ENCODE data around the gene KLHDC3. TPM values are rescaled to one million over a fixed set of nuclear protein-coding genes. Genes with fewer than 3 reads are reported as not detected.

Gene KLHDC3
- total and polyA plus RNA-seq, 5 donors: 97.3 to 176 (median 158) TPM

- WGBS: under 1% methylated on average over 64 of the region's 64 CpGs
- H3K27ac ChIP-seq (ENCODE audit: low read length): peak within 1 kb of the TSS; percentile 87
- peak; percentile 97 for ATAC-seq
- no peaks in the 10 kb centered on the region for H3K9me3 ChIP-seq (ENCODE audit: control insufficient read depth, low read length)
- no peaks in the 10 kb centered on the region for H3K27me3 ChIP-seq (ENCODE audit: control insufficient read depth, insufficient read depth)
- H3K4me3 ChIP-seq (ENCODE audit: low read length): peak within 1 kb of the TSS; percentile 98
- intact Hi-C loops (cut with DNase I): no loop called here
- H3K4me1 ChIP-seq (ENCODE audit: control insufficient read depth, insufficient read depth, low read length): peaks cover 4% of the 10 kb centered on the region
- DNase-seq: peak; percentile 97 to 98 (median 98)
Measured at GRCh38 chr6:43059168-43060033, 45.4 kb downstream of the KLHDC3 start, which contains the start of the genes KLC4 and MRPL2. TSS of gene KLC4 (plus strand) at chr6:43059631. CDS start at chr6:43061336, 1,705 bp downstream. TSS of gene MRPL2 (minus strand) at chr6:43059434. CDS start at chr6:43059381, 53 bp downstream.

DNA sequence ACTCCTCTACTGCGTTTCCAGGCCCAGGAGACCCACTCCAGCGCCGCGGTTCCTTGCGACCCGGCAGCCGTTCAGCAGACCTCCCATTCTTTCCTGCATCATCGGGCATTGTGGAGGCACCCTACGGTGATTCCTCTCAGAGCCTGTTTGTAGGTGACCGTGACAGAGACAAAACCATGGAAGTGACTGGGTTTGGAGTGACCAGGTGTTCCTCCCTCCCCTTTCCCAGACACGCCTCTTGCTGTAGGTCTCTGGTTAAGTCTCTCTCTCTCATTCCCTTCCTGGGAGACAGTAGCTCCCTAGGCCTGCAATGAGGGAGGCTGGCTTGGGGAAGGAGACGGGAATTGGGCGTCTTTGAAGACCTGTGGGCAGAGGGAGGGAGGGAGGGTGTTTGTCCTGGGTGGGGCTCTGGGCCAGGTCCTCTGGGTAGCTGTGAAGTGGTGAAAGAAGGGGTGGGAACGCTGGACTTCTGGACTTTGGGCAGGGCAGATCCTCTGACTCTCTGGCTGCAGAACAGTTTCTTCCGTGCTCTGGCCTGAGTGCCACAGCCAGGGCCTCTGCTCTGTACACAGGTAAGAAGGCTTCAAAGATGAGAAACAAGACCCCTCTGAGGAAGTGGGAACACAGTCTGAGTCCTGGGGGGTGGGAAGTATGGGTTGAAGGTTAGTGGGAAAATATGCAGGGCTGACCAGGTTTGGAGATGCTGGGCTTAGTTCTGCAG is 46.1 kb downstream of the KLHDC3 start:
- Histone ChIP-seq H3K9me3 (ENCODE audit: control insufficient read depth, low read length) (no peaks in the 10 kb centered on the region), H3K4me3 (ENCODE audit: low read length) (peak overlapping the region; percentile 67), H3K4me1 (ENCODE audit: control insufficient read depth, insufficient read depth, low read length) (peaks cover 4% of the 10 kb centered on the region), H3K27me3 (ENCODE audit: control insufficient read depth, insufficient read depth) (no peaks in the 10 kb centered on the region), H3K27ac (ENCODE audit: low read length) (peak overlapping the region; percentile 85)
- peak in 1 of 3 donors; percentile 67 for DNase-seq
- intact Hi-C loops (cut with DNase I): no loop called here
- peak; percentile 15 to 16 for ATAC-seq
- 6% methylated on average over 15 of the region's 15 CpGs for WGBS

DNA sequence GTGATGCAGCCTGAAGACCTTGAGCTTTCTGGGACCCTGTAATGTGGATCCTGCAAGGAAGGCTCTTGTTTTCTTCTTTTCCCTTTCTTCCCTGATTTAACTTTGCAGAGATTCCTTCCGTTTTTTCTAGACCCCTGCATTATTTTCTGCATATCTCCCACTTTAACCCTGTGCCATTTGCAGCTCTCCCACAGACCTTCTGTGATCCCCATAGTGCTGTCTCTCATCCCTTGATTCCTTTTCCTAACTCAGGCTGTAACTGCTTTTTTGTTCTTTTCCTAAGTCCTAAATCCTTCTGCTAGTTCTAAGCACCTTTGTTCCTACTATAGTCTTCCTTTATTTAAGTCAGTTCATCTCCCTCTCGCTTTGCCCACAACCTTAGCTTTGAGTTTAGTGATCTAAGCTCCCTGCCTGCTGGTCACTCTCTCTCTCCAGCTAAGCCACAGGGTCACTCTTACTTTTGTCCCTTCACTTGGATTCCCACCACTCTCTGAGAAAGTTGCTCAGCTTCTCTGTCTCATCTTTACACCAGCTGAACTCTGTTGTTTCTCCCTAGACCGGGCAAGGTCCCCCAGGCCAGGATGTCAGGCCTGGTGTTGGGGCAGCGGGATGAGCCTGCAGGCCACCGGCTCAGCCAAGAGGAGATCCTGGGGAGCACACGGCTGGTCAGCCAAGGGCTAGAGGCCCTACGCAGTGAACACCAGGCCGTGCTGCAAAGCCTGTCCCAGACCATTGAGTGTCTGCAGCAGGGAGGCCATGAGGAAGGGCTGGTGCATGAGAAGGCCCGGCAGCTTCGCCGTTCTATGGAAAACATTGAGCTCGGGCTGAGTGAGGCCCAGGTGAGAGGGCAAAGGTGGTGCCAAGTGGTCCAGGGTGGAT is 46.9 kb downstream of the KLHDC3 start:
- Histone ChIP-seq H3K27ac (ENCODE audit: low read length) (peak overlapping the region; percentile 85), H3K4me3 (ENCODE audit: low read length) (no peak overlapping the region)
- ATAC-seq: no peak

GRCh38 chr6:43061861-43062260 is 47.8 kb downstream of the KLHDC3 start:
- intact Hi-C loops (cut with DNase I): no loop called here
- Histone ChIP-seq H3K9me3 (ENCODE audit: control insufficient read depth, low read length) (no peaks in the 10 kb centered on the region), H3K27me3 (ENCODE audit: control insufficient read depth, insufficient read depth) (no peaks in the 10 kb centered on the region), H3K27ac (ENCODE audit: low read length) (no peak overlapping the region), H3K4me1 (ENCODE audit: control insufficient read depth, insufficient read depth, low read length) (peaks cover 4% of the 10 kb centered on the region), H3K4me3 (ENCODE audit: low read length) (no peak overlapping the region)
- WGBS: 71% methylated on average over 2 of the region's 2 CpGs
- DNase-seq (no peak), ATAC-seq (no peak)

More for the DNA sequence above, 46.9 kb downstream of the KLHDC3 start:
- WGBS: 83% methylated on average over 12 of the region's 12 CpGs
- H3K9me3 ChIP-seq (ENCODE audit: control insufficient read depth, low read length): no peaks in the 10 kb centered on the region
- peaks cover 4% of the 10 kb centered on the region for H3K4me1 ChIP-seq (ENCODE audit: control insufficient read depth, insufficient read depth, low read length)
- intact Hi-C loops (cut with DNase I): no loop called here
- H3K27me3 ChIP-seq (ENCODE audit: control insufficient read depth, insufficient read depth): no peaks in the 10 kb centered on the region
- DNase-seq: no peak

DNA sequence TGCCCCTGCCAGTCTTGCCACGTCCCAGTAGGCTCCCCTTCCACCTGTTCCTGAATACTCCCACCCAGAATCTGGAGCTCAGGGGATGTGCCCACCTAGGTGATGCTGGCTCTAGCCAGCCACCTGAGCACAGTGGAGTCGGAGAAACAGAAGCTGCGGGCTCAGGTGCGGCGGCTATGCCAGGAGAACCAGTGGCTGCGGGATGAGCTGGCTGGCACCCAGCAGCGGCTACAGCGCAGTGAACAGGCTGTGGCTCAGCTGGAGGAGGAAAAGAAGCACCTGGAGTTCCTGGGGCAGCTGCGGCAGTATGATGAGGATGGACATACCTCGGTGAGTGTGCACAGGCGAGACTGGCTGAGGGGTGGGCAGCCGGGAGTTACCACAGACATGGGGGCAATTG is 48.8 kb downstream of the KLHDC3 start:
- no peaks in the 10 kb centered on the region for H3K27me3 ChIP-seq (ENCODE audit: control insufficient read depth, insufficient read depth)
- 95% methylated on average over 12 of the region's 12 CpGs for whole genome bisulfite sequencing
- peaks cover 4% of the 10 kb centered on the region for H3K4me1 ChIP-seq (ENCODE audit: control insufficient read depth, insufficient read depth, low read length)
- no peak overlapping the region for H3K4me3 ChIP-seq (ENCODE audit: low read length)
- ATAC-seq (no peak), DNase-seq (peak in 1 of 3 donors; percentile 28)
- H3K27ac ChIP-seq (ENCODE audit: low read length): no peak overlapping the region
- no peaks in the 10 kb centered on the region for H3K9me3 ChIP-seq (ENCODE audit: control insufficient read depth, low read length)
- intact Hi-C loops (cut with DNase I): no loop called here

DNA sequence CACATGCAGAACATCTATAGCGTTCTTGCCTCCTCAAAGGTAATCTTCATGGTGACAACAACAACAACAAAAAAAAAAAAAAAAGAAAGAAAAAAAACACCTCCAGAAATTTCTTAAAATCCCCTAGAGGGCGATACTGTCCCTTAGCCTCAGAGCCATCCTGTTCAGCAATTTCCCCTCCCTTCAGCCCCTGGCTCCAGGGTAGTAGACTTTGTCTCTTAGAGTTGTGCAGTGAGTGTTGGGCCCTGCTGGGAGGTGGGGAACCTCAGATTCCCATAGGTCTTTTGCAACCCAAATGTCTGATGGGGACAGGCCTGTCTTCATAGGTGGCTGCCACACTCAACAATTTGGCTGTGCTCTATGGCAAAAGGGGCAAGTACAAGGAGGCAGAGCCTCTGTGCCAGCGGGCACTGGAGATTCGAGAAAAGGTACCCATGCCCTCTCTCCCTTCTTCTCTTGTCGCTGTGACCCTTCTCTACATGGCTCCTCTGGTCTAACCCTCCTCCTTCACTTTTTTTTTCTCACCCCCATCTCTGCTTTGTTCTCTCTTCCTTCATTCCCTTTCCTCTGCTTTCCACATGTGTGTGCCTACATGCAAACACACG is 56.1 kb downstream of the KLHDC3 start:
- Histone ChIP-seq H3K9me3 (ENCODE audit: control insufficient read depth, low read length) (no peaks in the 10 kb centered on the region), H3K4me1 (ENCODE audit: control insufficient read depth, insufficient read depth, low read length) (no peaks in the 10 kb centered on the region), H3K27ac (ENCODE audit: low read length) (no peak overlapping the region), H3K4me3 (ENCODE audit: low read length) (no peak overlapping the region), H3K27me3 (ENCODE audit: control insufficient read depth, insufficient read depth) (no peaks in the 10 kb centered on the region)
- WGBS: 60% methylated on average over 6 of the region's 6 CpGs
- ATAC-seq (no peak), DNase-seq (no peak)
- intact Hi-C loops (cut with DNase I): loop anchor here in 1 of 4 donors (10.0 kb wide), 1 partner anchor 65 kb away; no protein-coding TSS in a partner anchor

Other genes starting within 250 kb of the KLHDC3 start
- 10 to 100 TPM; 11.4 to 13.6 (median 13.1) TPM for gene BICRAL, start 232.2 kb upstream of the KLHDC3 start, total RNA-seq
- gene BICRAL, start 232.2 kb upstream of the KLHDC3 start, polyA plus RNA-seq: 3.9 TPM
- 10 to 100 TPM; 50.5 to 59.1 (median 51.7) TPM for gene RPL7L1, start 134.6 kb upstream of the KLHDC3 start, total RNA-seq
- gene RPL7L1, start 134.6 kb upstream of the KLHDC3 start, polyA plus RNA-seq: 38.7 TPM
- not detected for gene PTCRA, start 98.2 kb upstream of the KLHDC3 start, total RNA-seq
- gene PTCRA, start 98.2 kb upstream of the KLHDC3 start, polyA plus RNA-seq: not detected
- gene CNPY3, start 84.8 kb upstream of the KLHDC3 start, total RNA-seq: 10 to 100 TPM; 19.2 to 32.4 (median 28.9) TPM
- 19.3 TPM for gene CNPY3, start 84.8 kb upstream of the KLHDC3 start, polyA plus RNA-seq
- 1 to 10 TPM in 1 of 4 donors, under 1 TPM in 3; 0.43 to 5.8 (median 0.83) TPM for gene GNMT, start 53.5 kb upstream of the KLHDC3 start, total RNA-seq
- gene GNMT, start 53.5 kb upstream of the KLHDC3 start, polyA plus RNA-seq: 3.0 TPM
- gene PEX6, start 35.1 kb upstream of the KLHDC3 start, total RNA-seq: 10 to 100 TPM; 17.9 to 30.8 (median 21.2) TPM
- 16.1 TPM for gene PEX6, start 35.1 kb upstream of the KLHDC3 start, polyA plus RNA-seq
- gene PPP2R5D, start 29.7 kb upstream of the KLHDC3 start, total RNA-seq: 10 to 100 TPM; 32.1 to 39.3 (median 37.6) TPM
- gene PPP2R5D, start 29.7 kb upstream of the KLHDC3 start, polyA plus RNA-seq: 26.4 TPM
- gene MEA1, start 303 bp upstream of the KLHDC3 start, total RNA-seq: 10 to 100 TPM; 29.9 to 44.4 (median 34.6) TPM
- gene MEA1, start 303 bp upstream of the KLHDC3 start, polyA plus RNA-seq: 59.3 TPM
- 10 to 100 TPM; 28.2 to 34.3 (median 29.6) TPM for gene RRP36, start 7.4 kb downstream of the KLHDC3 start, total RNA-seq
- 27.2 TPM for gene RRP36, start 7.4 kb downstream of the KLHDC3 start, polyA plus RNA-seq
- gene CUL7, start 39.6 kb downstream of the KLHDC3 start, total RNA-seq: 1 to 10 TPM; 6.7 to 9.6 (median 9.2) TPM
- gene CUL7, start 39.6 kb downstream of the KLHDC3 start, polyA plus RNA-seq: 4.5 TPM
- 10 to 100 TPM; 83.2 to 94.2 (median 87.8) TPM for gene MRPL2, start 45.2 kb downstream of the KLHDC3 start, total RNA-seq
- 92.7 TPM for gene MRPL2, start 45.2 kb downstream of the KLHDC3 start, polyA plus RNA-seq
- gene KLC4, start 45.4 kb downstream of the KLHDC3 start, total RNA-seq: 10 to 100 TPM; 36.9 to 51.2 (median 40.1) TPM
- gene KLC4, start 45.4 kb downstream of the KLHDC3 start, polyA plus RNA-seq: 32.4 TPM
- 1 to 10 TPM; 5.8 to 9.4 (median 8.2) TPM for gene PTK7, start 62.1 kb downstream of the KLHDC3 start, total RNA-seq
- 4.1 TPM for gene PTK7, start 62.1 kb downstream of the KLHDC3 start, polyA plus RNA-seq
- 100 to 1,000 TPM in 1 of 4 donors, 10 to 100 TPM in 3; 64.7 to 114 (median 72.7) TPM for gene SRF, start 157.0 kb downstream of the KLHDC3 start, total RNA-seq
- gene SRF, start 157.0 kb downstream of the KLHDC3 start, polyA plus RNA-seq: 55.3 TPM
- gene CUL9, start 167.9 kb downstream of the KLHDC3 start, total RNA-seq: 10 to 100 TPM; 14.6 to 18.7 (median 16.3) TPM
- gene CUL9, start 167.9 kb downstream of the KLHDC3 start, polyA plus RNA-seq: 15.7 TPM
- gene DNPH1, start 215.2 kb downstream of the KLHDC3 start, total RNA-seq: 10 to 100 TPM; 25.7 to 43.2 (median 33.8) TPM
- 60.4 TPM for gene DNPH1, start 215.2 kb downstream of the KLHDC3 start, polyA plus RNA-seq
- gene TTBK1, start 229.2 kb downstream of the KLHDC3 start, total RNA-seq: under 1 TPM; 0.33 to 0.69 (median 0.58) TPM
- gene TTBK1, start 229.2 kb downstream of the KLHDC3 start, polyA plus RNA-seq: 0.29 TPM